HG03558 (cell line): ENCODE data around the gene PAQR3.

Experiments
- ATAC-seq: cut with Tn5 transposase; IDR thresholded peaks from one replicate; pipeline ENCODE4 v1.9.1; 2021; ENCODE audit warnings: moderate number of reproducible peaks; ENCODE audit not compliant: unreplicated experiment; ENCODE audit errors: extremely low read depth

The PAQR3 gene

DNA sequence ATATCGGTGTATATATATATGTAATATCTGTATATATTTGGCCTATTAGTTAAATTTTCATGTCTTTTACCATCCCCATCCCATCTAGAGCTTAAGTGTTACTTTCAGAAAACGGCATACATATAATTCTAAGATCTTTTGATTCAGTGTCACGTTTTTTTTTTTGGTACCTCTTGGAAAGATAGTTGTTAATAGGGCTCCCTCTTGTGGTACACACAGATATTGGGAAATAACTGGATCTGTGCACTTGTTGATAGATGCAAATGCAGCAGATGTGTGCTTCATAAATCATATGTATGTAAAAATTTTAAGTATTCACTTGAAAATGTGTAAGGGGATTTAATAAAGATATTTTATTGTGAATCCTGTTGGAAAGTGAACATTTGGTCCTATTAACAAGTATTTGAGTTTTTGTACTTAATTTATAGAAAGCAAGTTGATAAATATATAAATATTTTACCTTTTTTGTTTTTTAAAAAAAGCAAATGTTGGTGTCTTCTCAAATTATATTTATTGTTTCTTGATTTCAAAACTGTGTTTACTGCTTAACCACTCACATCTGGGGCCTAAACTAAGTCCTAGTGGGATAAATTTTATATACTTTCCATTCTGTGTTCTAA lies 74.7 kb downstream of the PAQR3 start:
- ATAC-seq, result peak; percentile 47

DNA sequence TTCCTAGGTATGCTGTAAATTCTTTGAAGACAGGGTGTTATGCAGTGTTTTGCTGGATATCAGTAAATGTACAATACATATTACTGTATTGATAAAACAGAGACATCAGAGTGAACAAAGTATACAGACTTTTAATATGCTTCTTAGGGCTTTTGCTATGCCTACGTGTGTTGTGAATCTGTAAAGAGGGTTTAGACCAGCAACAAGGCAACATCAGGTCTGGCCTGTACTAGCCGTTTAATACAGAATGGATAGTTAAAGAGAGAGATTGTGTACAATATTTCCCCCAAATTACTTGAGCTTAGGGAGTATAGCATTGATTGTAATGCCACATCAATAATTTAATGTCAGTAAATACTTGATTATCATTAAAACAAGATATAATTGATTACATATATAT lies 75.2 kb downstream of the PAQR3 start:
- no peak for ATAC-seq

DNA sequence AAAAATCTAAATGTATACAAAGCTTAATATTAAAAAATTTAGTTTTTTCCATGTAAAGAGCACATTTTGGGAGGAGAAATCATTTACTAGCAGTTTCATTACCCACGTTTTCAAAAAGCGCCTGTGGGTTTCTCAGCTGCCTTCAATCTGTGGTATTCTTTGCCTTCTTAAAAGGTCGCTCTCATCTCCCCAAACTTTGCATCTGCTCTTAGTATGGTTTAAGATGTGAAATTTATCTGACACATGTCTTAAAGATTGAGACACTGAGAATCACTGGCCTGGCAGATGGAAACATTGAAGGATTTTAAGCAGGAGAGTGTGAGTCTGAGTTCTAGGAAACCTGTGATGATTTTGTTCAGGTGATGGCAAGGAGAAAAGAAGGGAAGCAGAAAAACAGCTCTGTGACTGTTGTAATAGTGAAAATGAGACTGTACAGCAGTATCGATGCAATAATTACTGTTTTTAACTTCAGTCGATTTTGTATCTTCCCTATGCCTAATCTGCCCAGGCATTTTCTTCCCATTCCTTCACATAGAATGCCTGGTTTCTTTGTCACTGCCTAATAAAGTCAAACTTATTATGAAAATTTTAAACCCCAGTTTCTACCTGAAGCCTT lies 75.9 kb downstream of the PAQR3 start:
- ATAC-seq, result no peak

DNA sequence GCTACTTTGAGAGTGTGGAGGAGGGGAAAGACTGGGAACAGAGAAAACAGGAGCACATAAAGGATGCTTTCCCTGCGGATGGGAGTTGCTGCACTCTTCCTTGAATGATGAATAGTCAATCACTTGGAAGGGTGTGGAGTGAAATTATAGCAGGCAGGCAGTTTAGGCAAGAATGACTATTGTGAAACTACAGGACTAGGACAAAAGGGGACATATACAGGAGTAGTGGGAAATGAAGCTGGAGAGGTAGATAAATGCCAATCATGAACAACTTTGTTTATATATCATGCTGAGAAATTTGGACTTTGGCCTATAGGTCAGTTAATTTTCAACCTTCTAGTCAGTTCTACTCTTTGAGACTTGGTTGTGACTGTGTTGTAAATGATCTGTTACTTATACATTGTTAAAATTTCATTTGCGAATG lies 76.9 kb downstream of the PAQR3 start:
- no peak for ATAC-seq
